ENCODE measurements around the gene RAB4B.
"Not testable (repeated sequence)": the region's sequence is repeated elsewhere in the genome, so short reads cannot be mapped to it uniquely, and the experiment has no call there.

RAB4B gene, protein sequence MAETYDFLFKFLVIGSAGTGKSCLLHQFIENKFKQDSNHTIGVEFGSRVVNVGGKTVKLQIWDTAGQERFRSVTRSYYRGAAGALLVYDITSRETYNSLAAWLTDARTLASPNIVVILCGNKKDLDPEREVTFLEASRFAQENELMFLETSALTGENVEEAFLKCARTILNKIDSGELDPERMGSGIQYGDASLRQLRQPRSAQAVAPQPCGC

DNA sequence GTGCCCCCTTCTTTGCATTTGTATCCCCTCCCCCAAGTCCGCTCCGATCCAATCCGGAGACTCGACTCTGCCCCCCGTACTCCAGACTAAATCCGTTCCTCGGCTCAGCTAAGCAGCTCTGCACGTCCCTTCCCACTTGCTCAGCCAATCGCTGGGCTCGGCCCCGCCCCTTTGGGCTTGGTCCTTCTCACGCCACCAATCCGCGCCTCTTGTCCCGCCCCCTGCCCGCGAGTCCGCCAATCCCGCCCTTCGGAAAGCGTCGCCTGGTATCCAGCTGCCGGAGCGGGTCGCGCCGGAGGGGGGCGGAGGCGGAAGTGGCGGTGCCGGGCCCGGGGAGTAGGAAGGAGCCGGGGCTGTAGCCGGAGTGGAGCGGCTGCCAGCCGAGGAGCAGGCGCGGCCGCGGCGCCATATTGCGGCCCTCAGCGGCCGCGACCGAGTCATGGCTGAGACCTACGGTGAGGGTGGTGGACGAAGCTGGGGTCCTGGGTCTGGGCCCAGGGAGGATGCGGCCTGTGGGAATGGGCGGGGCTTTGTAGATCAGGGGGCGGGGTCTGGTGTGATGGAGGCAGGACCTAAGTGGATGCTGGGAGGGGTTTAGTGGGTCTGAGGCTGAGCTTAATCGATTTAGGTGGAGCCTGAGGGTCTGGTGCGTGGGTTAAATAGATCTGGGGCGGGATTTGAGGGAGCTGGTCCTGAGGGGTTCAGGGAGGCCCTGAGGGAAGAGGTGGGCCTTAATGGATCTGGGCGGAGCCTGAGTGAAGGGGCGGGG lies at the start of gene RAB4B:
Gene RAB4B (plus strand): TSS at position 311 of the 769 bp plus-strand sequence. CDS start 129 bp downstream, at position 440.
- peak; percentile 100 for DNase-seq

DNA sequence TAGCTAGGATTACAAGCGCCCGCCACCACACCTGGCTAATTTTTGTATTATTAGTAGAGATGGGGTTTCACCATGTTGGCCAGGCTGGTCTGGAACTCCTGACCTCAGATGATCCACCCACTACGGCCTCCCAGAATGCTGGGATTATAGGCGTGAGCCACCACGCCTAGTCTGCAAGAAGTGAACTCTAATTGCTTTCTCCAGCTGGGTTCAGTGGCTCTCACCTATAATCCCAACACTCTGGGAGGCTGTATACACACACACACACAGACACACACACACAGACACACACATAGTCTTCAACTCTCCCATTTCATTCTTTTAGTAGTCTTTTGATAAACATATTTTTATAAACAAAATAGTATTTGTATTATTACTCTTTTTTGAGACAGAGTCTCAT lies 48.0 kb upstream of the RAB4B start:
- not testable (repeated sequence) for DNase-seq

DNA sequence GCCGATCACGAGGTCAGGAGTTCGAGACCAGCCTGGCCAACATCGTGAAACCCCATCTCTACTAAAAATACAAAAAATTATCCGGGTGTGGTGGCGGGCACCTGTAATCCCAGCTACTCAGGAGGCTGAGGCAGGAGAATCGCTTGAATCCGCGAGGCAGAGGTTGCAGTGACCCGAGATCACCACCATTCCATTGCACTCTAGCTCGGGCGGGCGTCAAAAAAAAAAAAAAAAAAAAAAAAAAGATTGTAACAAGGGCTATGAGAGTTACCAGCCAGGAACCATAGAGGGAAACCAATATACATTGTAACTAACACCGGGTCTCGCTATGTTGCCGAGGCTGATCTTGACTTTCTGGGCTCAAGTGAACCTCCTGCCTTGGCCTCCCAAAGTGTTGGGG lies 45.7 kb upstream of the RAB4B start:
- not testable (repeated sequence) for DNase-seq

DNA sequence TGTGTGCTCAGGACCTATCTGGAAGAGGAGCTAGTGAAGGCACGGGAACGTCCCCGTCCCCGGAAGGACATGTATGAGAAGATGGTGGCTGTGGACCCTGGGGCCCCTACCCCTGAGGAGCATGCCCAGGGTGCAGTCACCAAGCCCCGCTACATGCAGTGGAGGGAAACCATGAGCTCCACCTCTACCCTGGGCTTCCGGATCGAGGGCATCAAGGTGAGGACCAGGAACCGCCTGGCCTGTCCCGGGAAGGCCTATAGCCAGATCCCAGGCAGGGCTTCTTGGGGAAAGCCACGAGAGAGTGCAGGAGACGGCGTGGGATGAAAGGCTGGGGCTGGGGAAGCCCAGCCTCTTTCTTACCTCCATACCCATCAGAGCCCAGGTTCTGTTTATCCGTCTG lies 44.9 kb upstream of the RAB4B start:
- DNase-seq, result no peak

DNA sequence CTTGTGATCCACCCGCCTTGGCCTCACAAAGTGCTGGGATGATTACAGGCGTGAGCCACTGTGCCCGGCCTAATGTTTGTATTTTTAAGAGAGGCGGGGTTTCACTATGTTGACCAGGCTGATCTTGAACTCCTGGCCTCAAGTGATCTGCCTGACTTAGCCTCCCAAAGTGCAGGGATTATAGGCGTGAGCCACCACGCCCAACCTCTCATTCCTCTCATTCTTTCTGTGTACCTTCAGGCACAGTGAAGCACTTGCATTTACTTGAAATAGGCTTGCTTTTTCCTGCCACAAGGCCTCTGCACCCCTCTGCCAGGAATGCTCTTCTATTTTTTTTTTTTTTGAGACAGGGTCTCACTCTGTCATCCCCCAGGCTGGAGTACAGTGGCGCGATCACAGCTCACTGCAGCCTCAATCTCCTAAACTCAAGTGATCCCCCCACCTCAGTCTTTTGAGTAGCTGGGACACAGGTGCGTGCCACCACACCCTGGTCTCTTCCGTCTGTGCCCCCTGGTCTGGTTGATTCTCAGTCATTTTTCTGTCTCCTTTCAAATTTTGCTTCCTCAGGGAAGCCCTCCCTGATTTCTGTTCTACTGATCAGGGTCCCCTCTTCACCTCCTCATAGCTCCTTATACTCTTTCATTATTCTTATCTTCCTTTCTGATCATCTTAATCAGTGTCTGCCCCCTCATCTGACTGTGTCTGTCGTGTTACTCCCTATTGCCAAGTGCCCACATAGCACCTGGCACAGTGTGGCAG lies 42.9 kb upstream of the RAB4B start:
- no peak for DNase-seq

DNA sequence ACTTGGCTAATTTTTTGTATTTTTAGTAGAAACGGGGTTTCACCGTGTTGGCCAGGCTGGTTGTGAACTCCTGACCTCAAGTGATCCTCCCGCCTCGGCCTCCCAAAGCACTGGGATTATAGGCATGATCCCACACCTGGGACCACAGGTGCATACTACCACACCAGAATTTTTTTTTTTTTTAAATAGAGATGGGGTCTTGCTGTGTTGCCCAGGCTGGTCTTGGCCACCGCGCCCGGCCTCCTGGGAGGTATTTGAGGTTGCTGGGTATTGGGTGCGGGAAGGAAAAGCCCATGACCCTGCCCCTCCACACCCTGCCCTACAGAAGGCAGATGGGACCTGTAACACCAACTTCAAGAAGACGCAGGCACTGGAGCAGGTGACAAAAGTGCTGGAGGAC lies 41.4 kb upstream of the RAB4B start:
- DNase-seq, result no peak

DNA sequence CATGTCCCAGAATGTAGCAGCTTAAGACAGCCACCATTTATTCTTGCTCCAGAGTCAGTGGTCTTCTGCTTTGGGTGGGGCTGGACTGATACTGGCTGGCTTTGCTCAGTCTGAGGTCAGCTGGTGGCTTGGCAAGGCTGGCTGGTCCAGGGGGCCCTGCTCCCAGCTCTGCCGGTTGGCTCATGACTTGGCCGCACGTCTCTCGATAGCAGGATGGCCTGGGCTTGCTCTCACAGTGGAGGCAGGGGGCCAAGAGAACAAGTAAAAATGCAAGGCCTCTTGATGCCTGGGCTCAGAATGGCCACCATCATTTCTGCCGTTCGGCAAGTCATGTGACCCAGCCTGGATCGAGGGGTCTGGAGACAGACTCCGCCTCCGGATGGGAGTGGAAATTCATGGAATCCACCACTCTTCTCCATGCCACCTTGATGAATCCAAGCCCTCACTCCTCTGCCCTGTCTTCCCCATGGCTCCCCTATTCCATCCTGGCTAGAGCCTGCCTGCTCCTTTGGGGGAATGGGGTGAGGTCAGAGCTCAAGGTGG lies 40.9 kb upstream of the RAB4B start:
- no peak for DNase-seq

DNA sequence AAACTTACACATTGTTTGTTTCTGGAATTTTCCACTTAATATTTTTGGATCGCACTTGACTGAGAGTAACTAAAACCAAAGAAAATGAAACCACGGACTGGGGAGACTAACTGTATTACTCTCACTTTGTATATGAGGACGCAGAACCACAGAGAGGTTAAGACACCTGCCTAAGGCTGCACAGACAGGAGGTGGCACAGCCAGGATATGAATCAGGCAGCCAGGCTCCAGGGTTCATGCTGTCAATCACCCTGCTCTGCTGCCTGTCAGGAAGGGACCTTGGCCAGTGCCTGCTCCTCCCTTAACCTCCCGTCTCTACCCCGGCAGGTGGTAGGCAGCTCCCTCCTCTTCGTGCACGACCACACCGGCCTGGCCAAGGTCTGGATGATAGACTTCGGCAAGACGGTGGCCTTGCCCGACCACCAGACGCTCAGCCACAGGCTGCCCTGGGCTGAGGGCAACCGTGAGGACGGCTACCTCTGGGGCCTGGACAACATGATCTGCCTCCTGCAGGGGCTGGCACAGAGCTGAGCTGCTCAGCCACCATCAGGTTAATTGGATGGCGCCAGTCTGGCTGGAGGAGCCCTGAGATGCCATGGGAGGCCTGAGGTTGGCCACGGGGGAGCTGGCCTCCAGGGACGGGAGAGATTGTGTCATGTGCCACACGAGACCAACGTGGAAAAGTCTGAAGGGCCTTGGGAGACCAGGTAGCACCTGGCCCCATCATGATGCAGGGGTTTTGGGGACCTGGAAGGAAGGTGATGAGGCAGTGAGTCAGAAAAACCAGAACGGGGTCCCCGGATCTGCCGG lies 38.8 kb upstream of the RAB4B start:
- no peak for DNase-seq

DNA sequence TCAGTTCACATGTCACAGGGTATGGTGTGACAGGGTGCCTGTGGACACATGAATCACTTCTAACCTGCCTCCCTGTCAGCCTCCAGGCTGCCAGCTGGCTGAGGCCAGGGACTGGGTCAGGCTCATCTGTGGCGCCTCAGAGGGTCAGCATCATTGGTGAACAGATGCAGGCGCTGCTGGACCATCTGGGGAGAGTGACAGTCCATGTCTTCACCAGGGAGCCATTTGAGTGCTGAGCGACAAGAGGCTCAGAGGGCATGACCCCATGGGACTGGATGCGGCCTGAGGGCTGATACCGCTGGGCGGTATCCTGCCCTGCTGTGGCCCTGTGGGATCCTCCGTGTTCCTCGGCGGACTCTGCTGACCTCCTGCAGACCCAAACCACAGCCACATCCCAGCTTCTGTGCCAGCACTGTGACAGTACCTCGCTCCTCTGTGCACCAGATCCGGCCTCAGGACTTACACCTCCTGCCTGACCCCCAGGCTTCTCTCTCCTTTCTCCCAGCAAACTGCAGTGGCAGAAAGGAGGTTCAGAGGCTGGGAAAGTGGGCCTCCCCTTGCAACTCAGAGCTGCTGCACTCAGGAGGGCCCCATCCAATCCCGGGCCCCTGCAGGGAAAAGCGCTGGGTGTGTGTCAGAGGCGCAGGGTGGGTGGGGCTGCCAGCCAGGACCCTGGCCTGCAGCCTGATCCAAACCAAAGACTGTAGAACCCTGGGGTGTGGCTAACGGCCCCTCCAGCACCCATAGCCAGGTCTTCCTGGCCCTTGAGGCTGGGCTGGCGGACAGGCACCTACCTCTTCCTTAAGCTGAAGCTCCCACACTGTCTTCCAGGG lies 38.0 kb upstream of the RAB4B start:
- no peak for DNase-seq

DNA sequence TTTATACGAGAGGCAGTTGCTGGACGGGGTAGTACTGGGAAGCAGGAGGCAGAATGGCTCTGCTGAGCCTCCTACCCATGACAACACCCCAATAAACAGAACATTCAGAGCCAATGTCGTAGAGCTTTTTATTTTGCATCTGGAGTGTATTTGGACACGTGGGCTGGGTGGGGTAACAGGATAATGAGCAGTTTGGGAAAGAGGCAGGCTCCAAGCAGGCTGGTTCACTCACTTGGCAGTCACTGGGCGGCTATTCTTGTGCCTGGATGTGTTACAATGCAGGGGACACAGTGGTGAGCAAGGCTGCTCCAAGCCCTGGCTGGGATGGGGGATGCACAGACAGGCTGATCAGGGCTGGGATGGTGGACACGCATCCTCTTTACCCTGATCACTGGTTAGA lies 37.3 kb upstream of the RAB4B start:
- no peak for DNase-seq

DNA sequence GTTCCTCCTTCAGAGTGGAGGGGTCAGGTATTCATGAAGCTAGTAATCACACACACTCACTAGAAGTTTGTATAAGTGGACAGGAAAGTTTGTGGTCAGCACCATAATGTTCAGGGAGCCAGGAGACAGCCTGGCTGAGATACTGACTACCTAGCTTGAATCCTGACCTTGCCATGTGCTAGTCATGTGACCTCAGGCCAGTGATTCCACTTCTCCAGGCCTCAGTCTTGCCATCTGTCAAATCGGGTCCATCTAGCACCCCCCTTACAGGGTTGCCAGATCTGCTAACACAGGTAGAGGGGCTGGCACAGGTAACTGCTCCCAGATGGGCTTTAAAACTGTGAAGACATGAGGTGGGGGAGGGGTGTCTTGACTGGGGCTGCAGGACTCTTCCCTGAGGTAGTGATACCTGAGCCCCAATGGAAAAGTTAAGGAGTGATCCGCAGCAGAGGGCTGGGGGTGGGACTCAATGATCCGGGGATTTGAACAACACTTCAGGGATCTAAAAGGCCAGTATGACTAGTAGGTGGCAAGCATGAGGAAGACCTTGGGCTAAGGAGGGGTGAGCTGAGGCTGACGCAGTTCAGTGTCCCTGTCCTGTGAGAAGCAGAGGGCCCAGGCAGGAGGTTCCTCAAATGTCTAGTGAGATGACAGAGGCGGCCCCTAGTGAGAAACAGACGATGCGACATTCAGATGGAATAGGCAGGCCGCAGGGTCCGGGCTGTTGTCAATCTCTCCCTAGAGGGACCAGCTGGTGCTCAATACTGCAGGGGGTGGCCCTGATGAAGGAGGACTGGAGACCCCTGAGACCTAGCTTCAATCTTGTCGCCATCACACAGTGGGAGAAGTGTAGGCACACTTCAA lies 36.3 kb upstream of the RAB4B start:
- DNase-seq, result no peak

DNA sequence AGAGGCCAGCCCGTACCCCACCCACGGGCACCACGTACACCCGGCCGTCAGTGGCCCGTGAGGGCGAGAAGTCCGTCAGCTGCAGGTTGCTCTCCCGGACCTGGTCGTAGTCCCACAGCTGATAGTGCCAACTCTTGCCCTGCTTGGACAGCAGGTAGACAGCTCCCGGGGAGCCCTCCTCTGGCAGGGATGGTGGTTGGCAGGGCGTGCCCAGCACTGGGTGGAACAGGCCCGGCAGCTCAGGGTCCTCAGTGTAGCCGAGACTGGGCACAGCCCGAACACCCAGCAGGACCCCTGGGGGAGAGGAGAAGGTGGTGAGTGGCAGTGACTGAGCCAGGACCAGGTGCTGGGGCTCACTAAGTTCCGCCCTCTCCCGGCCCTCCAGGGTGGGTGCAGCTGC lies 35.6 kb upstream of the RAB4B start:
- DNase-seq, result no peak

DNA sequence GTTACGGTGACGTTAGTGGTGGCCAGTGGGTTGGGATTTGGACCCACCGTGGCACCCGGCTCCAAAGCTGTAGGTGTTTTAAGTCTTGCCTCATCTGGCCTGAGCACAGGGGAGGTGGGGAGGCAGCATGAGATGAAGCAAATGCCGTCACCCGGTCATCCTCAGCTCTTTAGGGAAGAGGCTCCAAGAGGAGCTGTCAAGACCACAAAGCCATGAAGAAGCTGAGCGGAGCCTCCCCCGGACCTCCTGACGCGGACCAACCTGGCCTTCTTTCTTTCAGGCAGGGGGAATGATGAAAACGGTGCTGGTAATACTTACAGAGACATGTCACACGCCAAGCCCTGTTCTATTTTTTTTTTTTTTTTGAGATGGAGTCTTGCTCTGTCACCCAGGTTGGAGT lies 35.2 kb upstream of the RAB4B start:
- DNase-seq, result no peak

DNA sequence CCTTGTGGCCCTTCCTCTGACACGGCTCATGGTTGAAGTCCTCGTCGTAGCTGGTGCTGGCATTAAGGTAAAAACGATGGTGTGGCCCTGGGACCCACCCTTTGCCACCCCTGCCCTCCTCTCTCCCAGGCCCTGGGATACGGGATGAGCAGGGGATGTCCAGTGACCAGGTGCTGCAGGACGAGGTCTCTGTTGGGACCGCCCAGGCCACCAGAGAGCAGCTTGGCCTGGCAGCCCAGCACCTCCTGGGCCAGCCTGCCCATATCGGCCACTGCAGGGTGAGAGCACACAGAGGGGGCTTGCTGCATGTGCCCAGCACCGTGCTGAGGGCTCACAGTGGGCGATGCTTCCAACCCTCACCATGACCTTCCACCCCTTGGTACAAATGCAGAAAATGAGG lies 34.1 kb upstream of the RAB4B start:
- DNase-seq, result no peak

DNA sequence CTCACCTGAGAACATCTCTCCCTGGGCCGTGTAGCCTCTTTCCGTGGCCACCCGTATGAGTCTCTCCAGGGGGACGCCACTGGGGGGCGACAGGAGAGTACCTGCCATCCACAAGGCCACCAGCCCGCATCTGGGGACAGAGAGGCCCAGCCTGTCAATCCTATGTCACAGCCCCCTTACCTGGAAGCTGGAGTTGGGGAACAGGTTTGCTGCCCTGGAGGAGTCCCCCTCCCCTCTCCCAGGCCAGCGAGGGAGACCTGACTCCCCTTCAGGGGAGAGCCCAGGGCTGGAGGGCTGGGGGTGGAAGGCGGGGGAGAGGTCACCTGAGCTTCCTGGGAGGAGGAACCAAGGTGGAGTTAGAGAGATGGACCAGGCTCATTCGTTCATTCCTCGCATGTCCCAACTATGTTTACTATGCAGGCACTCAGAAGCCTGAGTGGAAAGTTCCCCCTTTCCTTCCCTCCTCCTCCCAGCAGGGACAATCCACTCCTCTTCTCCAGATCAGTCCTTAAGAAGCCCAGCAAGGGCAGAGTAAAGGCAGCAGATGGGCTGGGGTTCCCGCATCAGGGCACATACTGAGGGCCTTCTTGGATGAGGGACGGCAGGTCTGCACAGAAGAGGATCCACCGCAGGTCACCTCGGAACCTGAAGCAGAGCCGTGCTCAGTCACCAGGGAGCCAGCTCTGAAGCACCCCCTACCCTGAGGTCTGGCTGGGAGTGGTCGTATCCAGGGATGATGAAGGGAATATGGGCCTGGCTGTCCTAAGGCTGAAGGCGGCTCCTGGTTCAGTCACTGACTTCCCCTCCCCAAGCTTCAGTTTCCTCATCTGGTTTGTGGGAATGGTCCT lies 33.3 kb upstream of the RAB4B start:
- DNase-seq, result no peak

DNA sequence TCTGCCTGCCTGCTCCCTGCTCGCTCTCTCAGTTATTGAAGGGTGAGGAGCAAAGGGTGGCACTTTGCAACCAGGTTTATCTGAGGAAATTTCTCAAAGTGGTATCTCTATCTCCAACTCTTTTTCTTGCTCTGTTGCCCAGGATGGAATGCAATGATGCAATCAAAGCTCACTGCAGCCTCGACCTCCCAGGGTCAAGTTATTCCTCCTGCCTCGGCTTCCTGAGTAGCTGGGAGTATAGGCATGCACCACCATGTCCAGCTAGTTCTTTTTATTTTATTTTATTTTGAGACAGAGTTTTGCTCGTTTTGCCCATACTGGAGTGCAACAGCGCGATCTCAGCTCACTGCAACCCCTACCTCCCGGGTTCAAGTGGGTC lies 32.7 kb upstream of the RAB4B start:
- DNase-seq, result no peak

DNA sequence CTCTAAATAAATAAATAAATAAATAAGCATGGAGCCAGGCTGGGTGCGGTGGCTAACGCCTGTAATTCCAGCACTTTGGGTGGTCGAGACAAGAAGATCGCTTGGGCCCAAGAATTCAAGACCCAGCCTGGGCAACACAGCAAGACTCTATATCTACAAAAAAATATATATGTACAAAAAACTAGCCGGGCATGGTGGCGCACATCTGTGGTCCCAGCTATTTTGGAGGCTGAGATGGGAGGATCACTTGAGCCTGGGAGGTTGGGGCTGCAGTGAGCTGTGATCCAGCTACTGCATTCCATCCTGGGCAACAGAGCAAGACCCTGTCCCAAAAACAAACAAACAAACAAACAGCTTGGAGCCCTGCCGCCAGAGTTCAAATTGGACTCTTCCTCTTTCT lies 30.5 kb upstream of the RAB4B start:
- no peak for DNase-seq

DNA sequence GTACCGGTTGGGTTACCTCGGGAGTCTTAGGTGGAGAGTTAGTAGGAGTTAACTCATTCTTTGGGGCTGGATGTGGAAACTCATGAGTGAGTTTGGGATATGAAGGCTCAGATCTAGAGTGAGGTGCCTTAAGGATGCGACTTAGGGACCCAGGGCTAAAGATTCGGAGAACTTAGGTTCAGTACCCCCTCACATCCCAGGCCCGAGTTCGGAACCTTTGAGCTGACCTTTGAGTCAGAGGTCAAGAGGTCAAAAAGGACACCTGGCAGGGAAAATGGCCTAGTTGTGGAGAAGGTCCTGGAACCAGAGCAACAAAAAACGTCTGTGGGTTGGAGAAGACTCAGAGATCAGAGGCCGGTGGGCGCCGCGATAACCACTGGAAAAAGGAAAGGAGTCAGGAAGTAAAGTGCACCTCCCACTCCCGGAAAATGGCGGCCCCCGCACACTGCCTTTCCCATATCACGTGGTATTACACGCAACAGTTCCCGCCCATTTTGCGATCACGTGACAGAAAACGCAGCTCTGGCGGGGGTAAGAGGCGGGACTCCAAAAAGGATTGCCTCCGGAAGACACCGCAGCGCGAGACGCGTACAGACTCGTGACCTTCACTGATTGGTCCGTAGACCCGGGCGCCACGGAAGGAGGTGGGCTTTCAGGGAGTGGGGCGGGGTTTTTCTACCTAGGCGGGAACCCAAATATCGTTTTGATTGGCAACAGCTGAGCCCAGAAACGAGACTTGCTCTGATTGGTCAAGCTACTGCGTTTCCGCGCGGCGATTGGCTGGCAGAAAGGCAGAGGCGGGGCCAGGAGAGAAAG lies 27.8 kb upstream of the RAB4B start, which contains the start of gene ACTMAP:
Gene ACTMAP (minus strand): TSS at position 420 of the 816 bp plus-strand sequence. CDS start 674 bp downstream, outside the sequence.
- peak; percentile 100 for DNase-seq
